ENCODE data around the gene PLA2G15.

The PLA2G15 gene

DNA sequence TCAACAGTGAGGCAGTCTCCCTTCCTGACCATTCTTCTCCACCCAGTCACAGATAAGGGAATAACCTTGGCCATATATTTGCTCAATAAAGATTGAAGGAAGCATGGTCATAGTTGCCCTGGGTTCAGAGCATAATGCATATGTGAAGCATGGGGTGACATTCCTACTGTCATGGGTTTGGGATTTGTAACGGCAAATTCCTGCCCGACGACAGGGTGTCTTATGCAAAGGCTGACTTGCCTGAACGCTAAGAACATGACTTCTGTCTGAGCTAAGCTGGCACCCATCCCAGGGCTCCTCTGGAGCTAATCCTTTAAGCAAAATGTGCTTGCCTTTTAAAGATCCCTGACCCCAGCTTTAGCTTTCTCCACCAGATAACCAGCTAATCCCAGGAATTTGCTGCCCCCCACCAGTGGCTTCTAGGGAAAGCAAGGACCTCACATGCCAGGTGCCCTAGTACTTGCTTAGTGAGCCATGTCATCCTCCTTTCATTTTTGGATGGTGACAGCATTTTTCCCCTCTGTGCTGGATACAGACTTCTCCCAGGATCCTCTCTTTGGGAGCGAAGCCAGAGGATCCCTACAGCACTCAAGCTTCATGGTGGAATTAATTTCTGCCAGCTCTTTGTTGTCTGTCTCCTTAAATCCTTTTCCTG, 53.9 kb downstream of the PLA2G15 start:
- TF ChIP-seq FOXP2 (optimal IDR thresholded peaks at IDR 0.05; ENCODE audit: borderline replicate concordance, extremely low read depth, extremely low read length, insufficient read depth) (no peak), POLR2AphosphoS5 (IDR thresholded peaks at IDR 0.05; ENCODE audit: low read depth, low read length) (no peak; the same call in 1 of the 2 replicates), TAF1 (IDR thresholded peaks at IDR 0.05; ENCODE audit: borderline replicate concordance, insufficient read depth, low read length) (no peak), SIN3A (IDR thresholded peaks at IDR 0.05; ENCODE audit: borderline replicate concordance, insufficient read depth, low read length) (no peak), REST (IDR thresholded peaks at IDR 0.05; ENCODE audit: insufficient read depth in 1 of 2, low read depth in 2 of 2, low read length in 2 of 2) (no peak)

GRCh38 chr16:68299571-68300453, 54.6 kb downstream of the PLA2G15 start:
- TF ChIP-seq SIN3A (IDR thresholded peaks at IDR 0.05; ENCODE audit: borderline replicate concordance, insufficient read depth, low read length) (no peak), TAF1 (IDR thresholded peaks at IDR 0.05; ENCODE audit: borderline replicate concordance, insufficient read depth, low read length) (no peak), REST (IDR thresholded peaks at IDR 0.05; ENCODE audit: insufficient read depth in 1 of 2, low read depth in 2 of 2, low read length in 2 of 2) (no peak), FOXP2 (optimal IDR thresholded peaks at IDR 0.05; ENCODE audit: borderline replicate concordance, extremely low read depth, extremely low read length, insufficient read depth) (no peak), POLR2AphosphoS5 (IDR thresholded peaks at IDR 0.05; ENCODE audit: low read depth, low read length) (no peak; the same call in 1 of the 2 replicates)

DNA sequence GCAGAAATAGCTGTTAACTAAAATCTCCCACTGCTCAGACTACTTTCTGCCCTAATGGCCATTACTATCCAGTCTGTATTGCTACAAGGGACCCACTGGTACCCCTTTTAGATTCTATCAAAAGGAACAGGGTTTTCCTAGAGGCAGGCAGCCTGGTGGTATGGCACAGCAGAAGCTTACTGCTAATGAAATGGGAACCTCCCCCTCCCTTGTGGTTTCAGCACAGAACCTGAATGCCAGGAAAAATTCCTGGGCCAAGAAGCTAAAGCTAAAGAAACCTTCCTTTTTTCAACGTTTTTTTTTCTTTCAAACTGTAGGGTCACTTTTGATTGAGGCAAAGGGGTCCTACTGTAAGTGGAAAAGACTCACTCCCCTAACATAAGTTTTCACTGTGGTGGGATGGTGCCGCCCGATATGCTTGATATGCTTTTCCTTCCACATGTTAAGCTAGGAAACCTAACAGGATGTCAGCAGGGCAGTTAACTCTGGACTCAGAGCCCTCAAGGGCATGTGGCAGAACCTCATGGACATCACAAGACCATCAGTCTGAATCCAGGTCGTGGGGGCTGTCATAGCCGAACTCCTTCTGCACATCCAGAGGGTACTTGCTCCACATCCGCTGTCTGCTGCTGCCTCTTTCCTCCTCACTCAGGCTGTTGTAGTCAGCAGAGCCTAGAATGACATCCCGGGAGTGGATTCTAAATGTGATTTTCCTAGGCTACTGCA, 55.7 kb downstream of the PLA2G15 start:
- TF ChIP-seq POLR2AphosphoS5 (IDR thresholded peaks at IDR 0.05; ENCODE audit: low read depth, low read length), result no peak
- TF ChIP-seq FOXP2 (optimal IDR thresholded peaks at IDR 0.05; ENCODE audit: borderline replicate concordance, extremely low read depth, extremely low read length, insufficient read depth), result no peak
- no peak for TF ChIP-seq REST (IDR thresholded peaks at IDR 0.05; ENCODE audit: insufficient read depth in 1 of 2, low read depth in 2 of 2, low read length in 2 of 2)
- no peak for TF ChIP-seq SIN3A (IDR thresholded peaks at IDR 0.05; ENCODE audit: borderline replicate concordance, insufficient read depth, low read length)

GRCh38 chr16:68306633-68307032, 61.5 kb downstream of the PLA2G15 start:
- TF ChIP-seq FOXP2 (optimal IDR thresholded peaks at IDR 0.05; ENCODE audit: borderline replicate concordance, extremely low read depth, extremely low read length, insufficient read depth), result no peak
- no peak for TF ChIP-seq SIN3A (IDR thresholded peaks at IDR 0.05; ENCODE audit: borderline replicate concordance, insufficient read depth, low read length)
- TF ChIP-seq TAF1 (IDR thresholded peaks at IDR 0.05; ENCODE audit: borderline replicate concordance, insufficient read depth, low read length), result no peak
- no peak for TF ChIP-seq POLR2AphosphoS5 (IDR thresholded peaks at IDR 0.05; ENCODE audit: low read depth, low read length)
- TF ChIP-seq REST (IDR thresholded peaks at IDR 0.05; ENCODE audit: insufficient read depth in 1 of 2, low read depth in 2 of 2, low read length in 2 of 2), result no peak
